Coronary artery (tissue), 2 donors: ENCODE data around the gene GPR157.
"Not testable (repeated sequence)": the region's sequence is repeated elsewhere in the genome, so short reads cannot be mapped to it uniquely, and the experiment has no call there.

ENCODE experiments used
- DNase-seq: peaks from one replicate; pipeline ENCODE4 v3.0.0-alpha.2; 2017; ENCODE audit warnings: low spot score
- H3K27ac ChIP-seq, 2 donors: fragments of 200-600 bp; sonication (generic); one replicate each; pipeline ENCODE4 v1.5.1; 2016 to 2019
- H3K4me3 ChIP-seq: fragments of 200-600 bp; sonication (generic); 2 replicates; pipeline ENCODE4 v1.5.1; 2016; ENCODE audit warnings: mild to moderate bottlenecking, moderate library complexity
- CTCF ChIP-seq: fragments of 200-600 bp; sonication (generic); IDR thresholded peaks from one replicate; pipeline ENCODE4 v1.5.1; 2019; ENCODE audit warnings: antibody characterized with exemption

Gene GPR157

GRCh38 chr1:9135073-9135836 is 6.4 kb upstream of the GPR157 start:
- Histone ChIP-seq H3K4me3 (no peak overlapping the region), H3K27ac (no peak overlapping the region)
- no peak for DNase-seq
- no peak for TF ChIP-seq CTCF

- no peak for DNase-seq
- H3K27ac ChIP-seq, result no peak overlapping the region
- no peak for TF ChIP-seq CTCF
These were observed 5.1 kb upstream of the GPR157 start for GRCh38 chr1:9133870-9134585.

GRCh38 chr1:9129266-9130041 is 552 bp upstream of the GPR157 start:
- peak; percentile 87 for DNase-seq
- no peak for TF ChIP-seq CTCF
- Histone ChIP-seq H3K27ac (peak overlapping the region; percentile 73 to 99), H3K4me3 (peak overlapping the region; percentile 92)

More at GRCh38 chr1:9133870-9134585, 5.1 kb upstream of the GPR157 start:
- H3K4me3 ChIP-seq, result no peak overlapping the region

DNA sequence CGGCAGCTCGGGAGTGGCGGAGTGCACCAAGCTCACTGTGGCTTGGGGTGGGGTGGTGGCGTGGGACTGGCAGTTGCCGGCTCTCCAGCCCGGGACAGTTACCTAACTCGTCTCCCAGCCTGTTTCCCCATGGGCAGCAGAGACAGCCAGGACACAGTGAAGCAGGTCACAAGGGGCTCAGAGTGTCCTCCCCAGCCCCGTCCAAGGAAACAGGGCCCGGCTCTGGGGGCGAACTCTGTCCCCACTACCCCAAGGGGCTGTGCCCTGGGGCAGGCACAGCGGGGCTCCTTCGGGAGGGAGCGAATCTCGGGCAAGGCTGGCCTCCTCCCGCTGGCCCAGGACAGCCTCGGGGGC is 759 bp downstream of the GPR157 start:
- peak overlapping the region; percentile 92 for H3K4me3 ChIP-seq
- DNase-seq, result peak; percentile 78
- TF ChIP-seq CTCF, result no peak
- H3K27ac ChIP-seq, result peak overlapping the region; percentile 73 to 99

DNA sequence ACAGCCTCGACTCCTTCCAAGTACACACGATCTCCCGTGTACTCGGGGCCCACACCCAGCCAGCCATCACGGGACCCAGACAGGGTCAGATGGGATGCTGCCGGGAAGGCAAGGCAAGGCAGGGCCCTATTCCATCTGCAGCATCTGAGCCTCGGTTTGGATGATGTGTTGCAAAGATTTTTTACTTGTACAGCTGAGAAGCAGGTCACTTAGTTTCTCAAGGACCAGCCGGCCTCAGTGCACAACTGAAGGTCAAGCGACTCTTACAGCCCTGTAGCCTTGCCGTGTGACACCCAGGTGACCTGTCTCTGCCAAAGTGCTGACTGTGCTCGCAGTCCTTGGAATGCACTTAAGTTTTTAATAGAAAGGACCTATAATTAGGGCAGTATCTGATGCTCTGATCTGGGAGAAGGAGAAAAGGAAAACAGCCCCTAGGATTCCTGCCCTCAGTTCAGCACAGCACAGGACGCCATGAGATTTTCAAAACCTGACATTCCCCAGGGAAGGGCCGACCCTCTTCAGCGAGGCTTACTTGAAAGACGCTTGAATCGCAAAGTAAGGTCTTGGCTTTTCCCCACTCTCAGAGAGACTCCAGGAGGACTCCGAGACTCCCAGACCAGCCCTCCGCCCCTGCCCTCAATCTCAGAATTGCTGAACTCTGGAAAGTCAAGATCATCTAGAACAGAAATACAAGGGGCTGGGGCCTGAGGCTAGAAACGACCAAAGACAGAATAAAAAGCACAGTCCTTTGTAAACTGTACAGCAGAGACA is 1.3 kb downstream of the GPR157 start:
- Histone ChIP-seq H3K27ac (peak overlapping the region in 1 of 2 donors; percentile 99), H3K4me3 (peak overlapping the region; percentile 92)
- TF ChIP-seq CTCF, result no peak

GRCh38 chr1:9126511-9126910 is 2.4 kb downstream of the GPR157 start:
- Histone ChIP-seq H3K4me3 (no peak overlapping the region), H3K27ac (no peak overlapping the region)
- no peak for DNase-seq
- TF ChIP-seq CTCF, result no peak

More for the DNA sequence above, 1.3 kb downstream of the GPR157 start:
- no peak for DNase-seq

DNA sequence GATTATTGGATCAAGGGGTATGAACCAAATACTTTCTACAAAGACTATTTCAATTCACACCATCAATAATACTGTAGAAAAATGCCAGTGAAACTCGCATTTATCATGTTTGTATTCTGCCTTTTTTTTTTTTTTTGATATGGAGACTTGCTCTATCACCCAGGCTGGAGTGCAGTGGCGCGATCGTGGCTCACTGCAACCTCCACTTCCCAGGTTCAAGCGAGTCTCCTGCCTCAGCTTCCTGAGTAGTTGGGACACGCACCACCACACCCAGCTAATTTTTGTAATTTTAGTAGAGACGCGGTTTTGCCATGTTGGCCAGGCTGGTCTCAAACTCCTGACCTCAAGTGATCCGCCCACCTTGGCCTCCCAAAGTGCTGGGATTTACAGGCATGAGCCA is 3.1 kb downstream of the GPR157 start:
- H3K4me3 ChIP-seq, DNase-seq, H3K27ac ChIP-seq: not testable (repeated sequence)
